HG03097 (cell line): Measurements from ENCODE around the gene LRP6.
"Not testable (repeated sequence)": the region's sequence is repeated elsewhere in the genome, so short reads cannot be mapped to it uniquely, and the experiment has no call there.

Source experiments
- ATAC-seq: cut with Tn5 transposase; IDR thresholded peaks from one replicate; pipeline ENCODE4 v1.9.1; 2021; ENCODE audit not compliant: unreplicated experiment, low FRiP score

The LRP6 gene

DNA sequence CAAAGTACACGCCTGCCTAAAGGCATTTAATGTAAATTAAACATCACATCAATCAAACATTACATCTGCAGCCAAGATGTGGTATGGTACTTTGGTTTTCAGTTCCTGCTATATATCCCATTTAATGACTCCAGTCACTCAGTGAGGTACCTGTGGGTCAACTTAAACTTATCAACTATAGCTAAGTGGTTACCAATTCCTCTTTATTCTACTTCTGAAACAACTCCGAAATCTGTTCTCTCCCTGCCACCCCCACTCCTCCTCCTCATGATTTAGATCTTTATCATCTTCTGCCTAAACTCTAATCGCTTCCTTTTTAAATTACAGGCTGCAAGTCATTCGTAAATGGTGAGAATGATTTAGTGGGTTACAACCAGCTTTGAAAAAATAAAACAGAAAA lies 138.2 kb downstream of the LRP6 start:
- no peak for ATAC-seq

DNA sequence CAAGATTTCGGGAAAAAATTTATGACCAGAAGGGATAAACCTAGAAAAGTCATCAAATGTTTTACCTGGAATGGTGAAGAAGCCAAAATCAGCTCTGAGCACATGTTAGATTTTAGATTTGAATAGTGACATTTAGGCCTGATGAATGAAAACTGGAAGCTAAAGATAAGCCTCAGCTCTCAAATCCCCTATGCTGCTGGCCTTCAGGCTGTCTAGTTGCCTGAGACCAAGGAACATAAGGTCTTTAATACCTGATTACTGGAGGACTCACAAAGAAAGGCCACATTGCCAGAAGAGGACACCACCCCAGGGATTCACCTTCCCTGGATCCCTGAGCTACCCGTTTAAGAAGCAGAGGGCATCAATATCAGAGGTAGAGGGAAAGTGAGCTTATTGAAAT lies 139.5 kb downstream of the LRP6 start:
- no peak for ATAC-seq

DNA sequence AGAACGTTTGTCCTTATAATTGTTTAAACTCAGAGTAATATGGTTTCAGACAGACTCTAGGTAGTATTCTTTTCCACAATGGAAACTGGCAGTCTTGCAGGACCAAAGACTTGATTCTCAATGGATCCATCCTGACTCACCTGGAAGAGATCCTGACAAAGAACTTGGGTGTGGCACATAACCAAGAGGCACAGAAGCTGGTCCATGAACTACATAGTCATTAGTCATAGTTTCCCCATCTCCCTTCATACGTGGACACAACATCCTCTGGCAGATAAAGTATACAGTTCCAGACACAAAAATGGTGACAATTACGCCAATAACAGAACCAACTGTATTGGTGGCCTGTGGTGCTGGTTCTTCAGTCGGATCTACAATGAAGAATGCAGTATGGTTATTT lies 140.3 kb downstream of the LRP6 start:
- ATAC-seq, result no peak

DNA sequence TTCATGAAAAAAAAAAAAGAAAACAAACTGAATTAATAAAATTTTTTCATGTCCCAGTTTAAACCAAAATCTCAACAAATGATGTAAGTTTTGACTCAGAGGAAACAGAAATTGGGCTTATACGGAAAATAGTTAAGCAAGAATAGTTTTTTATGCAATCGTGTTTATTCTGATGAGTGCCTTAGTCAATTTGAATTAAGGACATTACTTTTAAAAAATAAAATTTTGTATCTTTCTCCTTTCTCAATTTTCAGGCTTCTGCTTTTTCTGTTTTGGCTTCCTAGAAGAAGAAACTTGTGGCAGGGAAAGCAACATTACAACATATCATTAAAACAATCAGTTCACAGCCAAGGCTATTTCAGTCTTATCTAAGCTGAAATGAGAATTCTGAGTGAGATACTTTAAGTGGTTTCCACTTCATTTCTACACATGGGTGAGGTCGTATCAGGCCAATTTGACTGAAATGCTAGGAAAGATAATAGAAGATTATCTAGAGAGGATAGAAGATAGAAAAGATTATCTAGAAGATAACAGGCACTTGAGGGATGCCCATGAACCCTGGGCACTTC lies 143.7 kb downstream of the LRP6 start:
- ATAC-seq, result no peak

DNA sequence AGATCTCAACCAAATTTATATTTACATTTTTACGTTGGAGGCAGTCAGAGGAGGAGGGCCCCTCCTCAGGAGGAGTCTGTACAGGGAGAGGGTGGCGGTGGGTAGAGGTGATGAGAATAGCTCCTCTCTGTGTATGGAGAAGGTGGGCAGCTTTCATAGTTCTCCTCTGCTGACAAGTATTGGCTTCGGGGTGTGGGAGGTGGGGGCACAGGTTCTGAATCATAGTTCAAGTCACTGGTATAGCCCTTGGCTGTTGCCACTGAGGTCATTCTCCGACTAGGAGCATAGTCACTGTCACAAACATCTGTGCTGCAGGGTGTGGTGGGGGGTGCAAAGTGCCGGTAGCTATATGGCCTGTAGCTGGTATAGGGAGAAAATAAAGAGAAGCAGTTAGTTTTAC lies 145.8 kb downstream of the LRP6 start:
- ATAC-seq, result no peak

DNA sequence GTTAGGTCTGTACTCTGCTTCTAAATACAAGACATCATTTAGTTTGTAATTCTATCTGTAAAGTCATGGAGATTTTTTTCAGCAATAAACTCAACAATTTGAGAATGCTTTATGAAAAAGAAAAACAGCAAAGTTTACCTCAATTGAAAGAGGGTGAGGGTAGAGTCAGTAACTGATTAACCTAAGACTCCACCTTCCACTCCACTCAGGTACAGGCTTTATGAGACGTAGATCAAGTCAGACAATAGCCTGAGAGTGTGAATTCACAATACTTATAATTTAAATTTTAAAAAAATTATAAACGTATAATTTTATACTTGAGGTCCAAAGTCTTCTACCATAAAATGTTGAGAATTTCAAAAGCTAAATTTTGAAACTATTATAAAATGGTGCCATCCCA lies 150.2 kb downstream of the LRP6 start:
- no peak for ATAC-seq

DNA sequence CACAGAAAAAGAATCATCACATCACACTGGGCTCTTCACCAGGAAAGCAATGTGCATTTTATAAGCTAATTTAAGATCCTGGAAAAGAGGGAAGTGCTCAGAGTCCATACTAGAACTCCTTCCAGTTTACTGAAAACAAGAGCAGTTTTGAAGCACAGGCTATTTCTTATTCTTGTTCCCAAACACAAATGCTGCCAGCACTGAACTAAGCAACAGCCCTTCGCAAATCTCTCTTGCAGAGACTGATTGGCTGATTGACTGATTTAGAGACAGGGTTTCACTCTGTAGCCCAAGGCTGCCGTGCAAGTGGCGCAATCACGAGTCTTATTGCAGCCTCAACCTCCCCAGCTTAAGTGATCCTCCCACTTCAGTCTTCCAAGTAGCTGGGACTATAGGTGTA lies 151.3 kb downstream of the LRP6 start:
- ATAC-seq, result no peak

DNA sequence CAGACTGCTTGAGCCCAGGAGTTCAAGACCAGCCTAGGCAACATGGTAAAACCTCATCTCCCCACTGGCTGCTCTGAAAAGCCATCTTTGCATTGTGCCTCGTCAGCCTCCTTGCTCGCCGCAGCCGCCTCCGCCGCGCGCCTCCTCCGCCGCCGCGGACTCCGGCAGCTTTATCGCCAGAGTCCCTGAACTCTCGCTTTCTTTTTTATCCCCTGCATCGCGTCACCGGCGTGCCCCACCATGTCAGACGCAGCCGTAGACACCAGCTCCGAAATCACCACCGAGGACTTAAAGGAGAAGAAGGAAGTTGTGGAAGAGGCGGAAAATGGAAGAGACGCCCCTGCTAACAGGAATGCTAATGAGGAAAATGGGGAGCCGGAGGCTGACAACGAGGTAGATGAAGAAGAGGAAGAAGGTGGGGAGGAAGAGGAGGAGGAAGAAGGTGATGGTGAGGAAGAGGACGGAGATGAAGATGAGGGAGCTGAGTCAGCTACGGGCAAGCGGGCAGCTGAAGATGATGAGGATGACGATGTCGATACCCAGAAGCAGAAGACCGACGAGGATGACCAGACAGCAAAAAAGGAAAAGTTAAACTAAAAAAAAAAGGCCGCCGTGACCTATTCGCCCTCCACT lies 155.8 kb downstream of the LRP6 start:
- ATAC-seq, result not testable (repeated sequence)

DNA sequence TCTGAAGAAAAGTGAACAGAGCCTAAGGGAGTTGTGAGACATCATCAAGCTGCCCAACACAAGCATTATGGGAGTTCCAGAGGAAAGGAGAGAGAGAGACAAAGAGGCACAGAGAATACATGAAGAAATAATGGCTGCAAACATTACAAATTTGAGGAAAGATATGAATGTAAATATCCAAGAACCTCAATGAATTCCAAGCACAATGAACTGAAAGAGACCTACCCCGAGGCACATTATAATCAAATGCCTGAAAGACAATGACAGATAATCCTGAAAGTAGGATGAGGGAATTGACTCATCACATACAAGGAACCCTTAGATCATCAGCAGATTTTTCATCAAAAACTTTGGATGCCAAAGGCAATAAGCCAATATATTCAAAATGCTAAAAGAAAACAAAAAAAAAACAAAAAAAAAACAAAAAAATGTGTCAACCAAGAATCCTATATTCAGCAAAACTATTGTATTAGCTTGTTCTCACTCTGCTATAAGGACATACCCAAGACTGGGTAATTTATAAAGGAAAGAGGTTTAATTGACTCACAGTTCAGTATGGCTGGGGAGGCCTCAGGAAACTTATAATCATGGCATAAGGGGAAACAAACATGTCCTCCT lies 158.3 kb downstream of the LRP6 start:
- no peak for ATAC-seq

DNA sequence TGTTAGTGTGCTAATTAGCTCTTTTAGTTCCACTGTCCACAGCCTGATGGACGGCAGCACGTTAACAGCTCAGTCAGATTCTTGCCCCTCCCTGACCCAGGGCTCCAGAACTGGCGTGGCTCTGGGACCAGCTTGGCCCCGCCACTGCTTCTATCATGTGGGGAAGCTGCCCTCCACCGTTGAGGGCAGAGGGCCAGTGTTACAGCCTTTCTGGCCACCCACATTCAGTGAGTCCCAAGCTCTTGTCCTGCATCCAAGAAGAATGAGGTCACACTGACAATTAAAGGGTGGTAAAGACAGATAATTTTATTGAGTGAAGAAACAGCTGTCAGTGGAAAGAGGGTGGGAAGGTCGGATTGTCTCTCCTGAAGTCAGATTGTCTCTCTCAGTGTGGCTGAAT lies 159.2 kb downstream of the LRP6 start:
- no peak for ATAC-seq

DNA sequence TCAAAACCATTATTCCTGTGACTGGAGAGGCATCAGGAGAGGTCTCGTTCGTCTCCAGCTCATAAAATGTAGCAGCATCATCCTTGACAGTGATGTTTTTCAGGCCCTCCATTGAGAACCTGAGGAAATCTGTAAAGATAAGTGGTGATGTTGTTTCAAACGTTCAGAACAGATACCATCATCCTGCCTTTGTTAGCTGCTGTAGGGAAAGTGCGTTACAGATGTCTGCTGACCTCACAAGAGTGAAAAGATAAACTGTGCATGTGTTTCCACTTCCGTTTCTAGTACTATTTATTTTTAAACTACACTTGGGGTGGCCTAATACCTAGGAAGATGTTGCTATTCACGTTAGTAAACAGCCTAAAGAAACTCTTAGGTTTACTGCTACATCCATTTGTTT lies 167.7 kb downstream of the LRP6 start:
- no peak for ATAC-seq

DNA sequence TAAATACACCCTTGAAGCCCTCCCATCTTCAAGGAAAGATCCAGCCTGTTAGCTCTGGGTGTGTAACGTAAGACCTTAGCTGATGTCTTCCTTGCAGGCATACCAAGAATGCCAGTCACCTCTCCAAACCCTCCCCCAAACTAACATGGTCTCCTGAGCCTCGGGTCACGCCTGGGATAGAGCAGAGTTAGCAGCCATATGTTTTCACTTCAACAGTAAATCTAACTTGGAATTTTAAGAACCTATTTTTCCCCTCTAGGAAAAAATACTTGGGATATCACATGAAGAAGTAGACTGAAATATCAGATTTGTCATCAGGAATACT lies 168.2 kb downstream of the LRP6 start:
- ATAC-seq, result no peak

DNA sequence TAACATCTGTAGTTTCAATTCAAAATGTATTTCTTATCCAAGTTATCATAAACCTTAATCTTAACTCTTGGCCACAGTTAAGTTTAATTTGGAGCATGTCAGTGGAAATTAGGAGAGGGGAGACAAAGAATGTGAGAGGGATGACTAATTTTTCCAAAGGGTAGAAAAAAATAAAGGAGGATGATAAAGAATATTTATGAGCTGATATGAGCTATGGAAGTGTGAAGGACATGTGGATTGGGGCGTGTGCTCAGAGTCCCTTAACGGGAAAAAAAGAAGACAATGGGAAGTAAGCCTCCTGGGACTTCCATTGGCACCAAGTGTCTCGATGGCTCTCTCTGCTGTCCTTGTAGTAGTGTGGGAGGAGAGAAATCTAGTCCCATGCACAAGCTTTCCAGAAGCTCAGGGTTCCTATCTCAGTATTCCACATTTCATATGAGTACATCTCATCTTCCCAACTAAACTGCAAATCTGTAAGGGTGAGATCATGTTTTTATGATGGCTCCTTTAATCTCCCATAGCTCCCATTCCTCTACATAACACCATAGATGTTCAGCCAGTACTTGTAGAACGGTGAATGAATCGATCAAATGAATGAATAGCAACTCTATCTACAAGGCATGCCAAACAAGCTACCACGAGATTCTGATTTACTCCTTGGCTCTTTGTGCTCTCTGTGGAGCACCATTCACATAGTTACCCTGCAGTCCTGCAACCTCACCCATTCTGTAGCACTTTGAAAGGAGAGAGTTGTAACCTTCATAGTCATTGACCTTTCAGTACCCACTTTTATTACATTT lies 168.8 kb downstream of the LRP6 start:
- no peak for ATAC-seq

DNA sequence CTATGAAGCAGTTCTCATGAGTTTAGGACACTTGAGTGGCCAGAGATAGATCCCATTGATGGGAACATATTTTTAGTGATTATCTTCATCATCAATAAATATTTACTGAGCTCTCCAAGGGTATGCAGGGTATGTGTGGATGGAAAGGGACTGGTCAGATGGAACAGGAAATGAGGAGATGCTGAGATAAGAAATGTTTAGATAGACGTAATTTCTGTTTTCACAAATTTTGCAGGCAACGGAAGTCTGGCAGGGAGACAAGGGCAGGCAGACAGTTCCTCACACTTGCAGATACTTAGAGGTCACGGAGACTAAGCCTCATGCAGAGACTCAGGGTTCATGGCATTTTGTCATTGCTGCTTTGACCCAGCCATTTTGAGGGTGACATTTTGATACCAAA lies 171.8 kb downstream of the LRP6 start:
- no peak for ATAC-seq

DNA sequence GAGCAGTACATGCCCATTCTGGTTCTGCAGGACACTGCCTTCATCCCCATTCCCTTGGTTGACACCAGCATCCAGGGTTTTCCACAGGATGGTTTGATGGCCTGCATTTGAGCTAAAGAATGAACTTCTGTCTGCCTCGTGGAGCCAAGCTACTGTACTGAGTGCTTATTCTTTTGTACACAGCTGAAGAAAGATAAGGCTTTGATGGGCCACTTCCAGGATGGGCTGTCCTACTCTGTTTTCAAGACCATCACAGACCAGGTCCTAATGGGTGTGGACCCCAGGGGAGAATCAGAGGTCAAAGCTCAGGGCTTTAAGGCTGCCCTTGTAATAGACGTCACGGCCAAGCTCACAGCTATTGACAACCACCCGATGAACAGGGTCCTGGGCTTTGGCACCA lies 172.4 kb downstream of the LRP6 start:
- no peak for ATAC-seq

DNA sequence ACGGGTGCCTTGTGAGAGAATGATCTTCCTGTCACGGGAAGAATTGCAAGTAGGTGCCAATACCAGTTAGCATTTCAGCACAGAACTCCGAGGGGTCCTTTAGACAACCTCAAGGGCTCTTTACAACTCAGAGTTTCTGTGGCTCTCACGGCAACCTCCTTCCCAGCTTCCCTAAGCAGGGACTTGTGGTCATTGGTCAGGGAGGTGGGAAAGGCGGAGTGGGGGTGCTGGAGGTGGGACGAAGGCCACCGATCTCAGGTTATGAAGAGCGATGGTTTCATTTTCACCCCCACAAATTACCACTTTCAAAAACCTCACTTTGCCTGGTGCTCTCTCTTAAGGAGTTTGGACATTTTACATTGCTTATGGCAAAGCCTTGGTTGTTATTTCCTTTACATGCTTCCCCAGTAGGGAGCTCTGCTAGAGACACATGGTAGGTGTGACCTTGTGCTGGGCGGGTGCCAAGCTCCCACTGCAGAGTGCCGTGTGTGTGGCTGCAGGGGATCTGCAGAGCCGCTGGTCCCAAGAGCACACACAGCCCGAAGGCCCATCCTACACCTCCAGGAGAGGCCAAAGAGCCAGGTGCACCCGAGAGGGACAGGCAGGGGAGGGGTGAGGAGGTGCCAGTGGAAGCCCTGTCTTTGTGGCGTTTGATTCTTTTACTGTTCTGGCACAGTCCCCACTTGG lies 174.7 kb downstream of the LRP6 start:
- ATAC-seq, result no peak

DNA sequence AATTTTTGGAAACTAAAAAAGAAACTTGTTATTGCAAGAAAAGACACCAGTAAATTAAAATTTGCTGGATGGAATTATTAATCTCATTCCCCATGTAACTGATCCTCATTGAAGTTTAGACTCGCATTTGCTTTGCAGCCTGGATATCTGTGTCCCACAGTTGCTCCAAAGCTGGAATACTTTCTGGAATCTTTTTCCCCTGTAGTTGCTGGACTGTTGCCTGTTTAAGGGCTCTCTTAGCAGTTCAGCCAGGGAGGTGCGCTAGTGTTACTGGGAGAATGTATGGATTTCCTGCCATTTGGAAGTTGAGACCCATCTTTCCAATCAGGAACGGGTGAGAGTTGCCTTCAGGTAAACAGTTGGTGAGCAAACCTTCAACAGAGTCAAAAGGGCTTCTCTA lies 175.8 kb downstream of the LRP6 start:
- no peak for ATAC-seq

DNA sequence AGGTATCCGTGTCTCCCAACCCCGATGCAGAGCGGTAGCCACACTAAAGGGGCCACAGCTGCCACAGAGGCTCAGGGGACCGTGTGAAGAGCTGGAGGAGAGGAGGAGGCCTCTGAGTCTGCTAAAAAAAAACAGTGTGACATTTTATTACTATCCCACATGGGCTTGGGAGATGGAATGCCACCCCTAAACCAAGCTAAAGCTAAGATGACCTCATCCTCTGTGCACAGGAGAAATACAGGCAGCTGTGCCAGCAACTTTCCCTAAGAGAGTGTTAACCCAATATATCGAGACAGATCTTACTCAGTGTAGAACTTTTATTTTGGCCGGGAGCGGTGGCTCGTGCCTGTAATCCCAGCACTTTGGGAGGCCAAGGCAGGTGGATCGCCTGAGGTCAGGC lies 178.1 kb downstream of the LRP6 start:
- no peak for ATAC-seq

DNA sequence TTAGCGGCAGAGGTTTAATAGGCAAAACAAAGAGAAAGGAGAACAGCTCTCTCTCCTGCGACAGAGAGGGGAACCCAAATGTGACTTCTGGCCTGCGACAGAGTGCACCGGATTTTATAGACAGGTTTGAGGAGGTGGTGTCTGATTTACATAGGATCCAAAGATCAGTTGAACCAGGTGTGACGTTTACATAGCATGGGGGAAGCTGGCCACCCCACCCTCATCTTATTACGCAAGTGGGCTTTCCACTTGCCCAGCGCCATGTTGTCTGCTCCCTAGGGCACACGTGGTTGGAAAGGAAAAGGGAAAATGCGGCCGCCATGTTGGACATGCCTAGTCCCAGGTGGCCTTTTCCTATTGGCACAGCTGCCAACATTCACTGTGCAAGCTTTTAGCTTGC lies 178.7 kb downstream of the LRP6 start:
- no peak for ATAC-seq

DNA sequence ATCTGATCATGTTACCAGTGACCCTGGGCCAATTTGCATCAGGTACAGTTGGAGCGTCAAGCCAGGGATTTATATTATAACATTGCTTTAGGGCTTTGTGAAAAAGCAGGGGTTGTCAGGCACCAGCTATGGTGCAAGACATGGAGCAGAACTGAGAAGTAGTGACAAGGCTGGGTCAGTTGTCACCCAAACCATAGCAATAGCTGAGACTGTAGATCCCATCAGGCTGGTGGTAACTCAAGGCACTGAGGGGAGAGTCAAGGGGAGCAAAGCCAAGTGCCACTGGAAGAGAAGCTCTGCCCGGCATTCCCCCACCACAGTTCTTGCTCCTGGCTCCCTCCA lies 179.2 kb downstream of the LRP6 start:
- no peak for ATAC-seq

DNA sequence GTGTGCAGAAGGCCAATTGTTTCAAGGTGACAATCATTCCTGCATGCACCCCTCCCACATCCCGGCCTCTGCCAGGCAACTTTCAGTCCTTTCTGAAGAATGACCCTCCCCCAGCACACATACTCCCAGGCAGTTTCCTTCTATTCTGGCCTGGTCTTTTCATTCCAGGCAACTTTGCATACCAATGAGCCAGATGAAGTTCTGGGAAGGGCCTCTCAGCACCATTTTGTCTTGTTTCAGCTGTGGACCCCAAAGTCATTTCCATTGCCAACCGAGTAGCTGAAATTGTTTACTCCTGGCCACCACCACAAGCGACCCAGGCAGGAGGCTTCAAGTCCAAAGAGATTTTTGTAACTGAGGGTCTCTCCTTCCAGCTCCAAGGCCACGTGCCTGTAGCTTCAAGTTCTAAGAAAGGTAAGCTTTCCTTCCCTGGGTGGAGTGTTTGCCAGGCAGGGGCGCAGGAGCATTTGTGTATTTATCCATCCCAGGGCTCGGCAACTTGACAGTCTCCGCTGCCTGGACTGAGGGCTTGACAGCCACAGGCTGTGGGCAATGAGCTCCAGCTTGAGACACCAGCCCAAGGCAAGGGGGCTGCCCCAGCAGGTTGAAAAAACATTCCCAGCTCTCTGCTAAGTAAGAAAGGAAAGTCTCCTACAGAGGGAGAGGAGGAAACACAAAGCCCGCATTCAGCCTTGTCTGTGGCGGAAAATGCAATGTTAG lies 179.7 kb downstream of the LRP6 start:
- ATAC-seq, result no peak
